ENCODE data around the gene DSCAML1.

The DSCAML1 gene

DNA sequence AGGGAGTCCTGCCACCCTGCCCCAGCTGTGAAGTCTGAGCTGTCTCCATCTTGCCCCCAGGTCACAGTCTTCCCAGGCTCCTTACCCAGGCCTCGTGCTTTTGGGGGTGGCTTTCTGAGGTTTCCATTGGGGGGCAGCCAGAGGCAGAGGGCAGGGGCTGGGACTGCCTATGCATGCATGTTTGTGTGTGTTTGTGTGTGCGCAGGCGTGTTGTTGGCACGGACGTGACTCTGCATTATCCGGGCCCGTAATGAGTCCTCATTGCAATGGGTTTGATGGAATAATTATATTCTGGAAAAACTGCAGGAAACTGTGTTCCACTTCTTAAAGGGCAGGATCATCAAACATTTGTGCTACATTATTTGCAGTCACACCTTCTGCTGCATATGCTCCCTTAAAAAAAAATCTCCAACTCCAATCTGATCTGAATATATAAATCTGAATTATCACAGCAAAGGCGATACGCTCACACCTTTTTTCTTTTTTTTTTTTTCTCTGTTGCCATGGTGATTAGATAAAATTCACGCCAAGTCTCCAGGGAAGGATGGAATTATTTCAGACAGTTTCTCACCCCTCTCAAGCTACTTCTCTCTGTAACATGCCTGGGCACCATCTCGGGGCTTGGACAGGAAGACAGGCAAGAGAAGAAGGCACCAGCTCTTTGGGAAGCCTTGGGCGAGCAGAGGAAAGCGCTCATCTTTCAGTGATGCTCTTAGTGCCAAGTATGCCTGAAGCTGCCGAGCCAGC lies 45.9 kb downstream of the DSCAML1 start:
- Histone ChIP-seq H3K9me3 (ENCODE audit: control insufficient read depth, insufficient read depth, low read length) (no peaks in the 10 kb centered on the region), H3K27ac (ENCODE audit: low read length) (no peak overlapping the region), H3K27me3 (ENCODE audit: control insufficient read depth, insufficient read depth, low read length) (no peaks in the 10 kb centered on the region), H3K4me1 (ENCODE audit: control insufficient read depth, insufficient read depth, low read length) (peaks cover 5% of the 10 kb centered on the region), H3K4me3 (ENCODE audit: low read length) (no peak overlapping the region), H3K36me3 (ENCODE audit: control insufficient read depth, insufficient read depth, low read length) (no peaks in the 10 kb centered on the region)
- no CpG with 5 or more reads among the region's 14 CpGs for WGBS (ENCODE audit: insufficient coverage, insufficient read length)
- no peak for DNase-seq (ENCODE audit: low read depth, low spot score)

DNA sequence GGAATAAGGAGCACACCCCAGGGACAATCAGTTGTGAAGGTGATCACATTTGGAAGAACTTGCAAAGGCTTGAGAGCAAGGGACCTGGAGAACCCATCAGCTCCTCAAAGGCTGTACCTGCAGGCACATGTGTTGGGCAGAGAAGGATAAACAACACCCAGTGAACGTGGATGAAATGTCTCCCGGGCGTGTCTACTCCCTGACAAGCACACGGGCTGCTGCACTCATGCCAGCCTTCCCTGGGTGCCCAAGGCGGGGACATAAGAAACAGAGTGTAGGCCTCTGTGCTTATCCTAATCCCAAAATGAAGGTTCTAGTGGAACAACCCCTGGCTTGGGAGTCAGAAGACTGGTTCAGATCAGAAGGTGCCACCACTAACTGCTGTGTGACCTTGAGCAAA lies 46.7 kb downstream of the DSCAML1 start:
- Histone ChIP-seq H3K36me3 (ENCODE audit: control insufficient read depth, insufficient read depth, low read length) (no peaks in the 10 kb centered on the region), H3K4me3 (ENCODE audit: low read length) (no peak overlapping the region), H3K4me1 (ENCODE audit: control insufficient read depth, insufficient read depth, low read length) (peaks cover 5% of the 10 kb centered on the region), H3K27ac (ENCODE audit: low read length) (no peak overlapping the region), H3K9me3 (ENCODE audit: control insufficient read depth, insufficient read depth, low read length) (no peaks in the 10 kb centered on the region), H3K27me3 (ENCODE audit: control insufficient read depth, insufficient read depth, low read length) (no peaks in the 10 kb centered on the region)
- WGBS (ENCODE audit: insufficient coverage, insufficient read length), result no CpG with 5 or more reads among the region's 5 CpGs
- DNase-seq (ENCODE audit: low read depth, low spot score), result no peak

DNA sequence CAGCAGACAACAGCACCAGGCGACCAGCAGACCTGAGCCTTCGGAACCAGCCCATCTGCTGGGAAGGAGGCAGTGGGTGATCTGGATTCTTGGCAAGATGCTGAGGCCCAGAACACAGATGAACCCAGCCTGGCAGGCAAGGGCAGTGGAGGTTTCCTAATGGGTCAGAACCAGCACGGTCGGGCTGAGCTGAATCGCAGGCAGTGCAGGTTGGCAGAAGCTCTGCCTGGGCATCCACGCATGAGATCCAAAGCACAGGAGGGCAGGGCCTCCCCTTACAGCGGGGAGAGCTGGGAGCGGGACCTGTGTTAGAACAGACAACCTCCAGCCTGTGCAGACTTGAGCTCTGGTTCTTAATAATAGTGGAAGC lies 47.5 kb downstream of the DSCAML1 start:
- H3K27ac ChIP-seq (ENCODE audit: low read length), result no peak overlapping the region
- no peak overlapping the region for H3K4me3 ChIP-seq (ENCODE audit: low read length)
- H3K4me1 ChIP-seq (ENCODE audit: control insufficient read depth, insufficient read depth, low read length), result peaks cover 5% of the 10 kb centered on the region
- no peaks in the 10 kb centered on the region for H3K36me3 ChIP-seq (ENCODE audit: control insufficient read depth, insufficient read depth, low read length)
- H3K27me3 ChIP-seq (ENCODE audit: control insufficient read depth, insufficient read depth, low read length), result no peaks in the 10 kb centered on the region
- no CpG with 5 or more reads among the region's 8 CpGs for WGBS (ENCODE audit: insufficient coverage, insufficient read length)
- no peak for DNase-seq (ENCODE audit: low read depth, low spot score)
- H3K9me3 ChIP-seq (ENCODE audit: control insufficient read depth, insufficient read depth, low read length), result no peaks in the 10 kb centered on the region

- Histone ChIP-seq H3K9me3 (ENCODE audit: control insufficient read depth, insufficient read depth, low read length) (no peaks in the 10 kb centered on the region), H3K4me1 (ENCODE audit: control insufficient read depth, insufficient read depth, low read length) (peaks cover 5% of the 10 kb centered on the region), H3K27me3 (ENCODE audit: control insufficient read depth, insufficient read depth, low read length) (no peaks in the 10 kb centered on the region), H3K36me3 (ENCODE audit: control insufficient read depth, insufficient read depth, low read length) (no peaks in the 10 kb centered on the region), H3K4me3 (ENCODE audit: low read length) (no peak overlapping the region), H3K27ac (ENCODE audit: low read length) (no peak overlapping the region)
- no peak for DNase-seq (ENCODE audit: low read depth, low spot score)
- no CpG with 5 or more reads among the region's 14 CpGs for WGBS (ENCODE audit: insufficient coverage, insufficient read length)
Observed at GRCh38 chr11:117748771-117749540, 48.1 kb downstream of the DSCAML1 start.

DNA sequence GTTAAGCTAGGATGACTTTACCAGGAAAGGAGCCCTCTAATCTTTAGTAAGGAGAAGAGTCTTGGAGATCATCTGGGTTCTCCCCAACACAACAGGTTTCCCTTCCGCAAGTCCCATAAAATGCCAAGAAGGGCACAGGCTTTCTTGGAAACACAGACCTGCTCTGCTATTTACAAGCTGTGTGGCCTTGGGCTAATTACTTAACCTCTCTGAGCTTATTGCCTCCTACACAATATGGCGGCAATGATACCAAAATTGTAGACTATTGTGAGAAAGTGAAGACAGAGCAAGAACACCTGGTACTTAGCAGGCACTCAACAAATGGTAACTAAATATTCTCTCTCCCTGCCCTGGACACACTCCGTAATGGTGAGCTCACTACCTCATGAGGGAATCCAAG lies 49.1 kb downstream of the DSCAML1 start:
- no peak for DNase-seq (ENCODE audit: low read depth, low spot score)
- no CpG with 5 or more reads among the region's 3 CpGs for WGBS (ENCODE audit: insufficient coverage, insufficient read length)
- Histone ChIP-seq H3K9me3 (ENCODE audit: control insufficient read depth, insufficient read depth, low read length) (no peaks in the 10 kb centered on the region), H3K27me3 (ENCODE audit: control insufficient read depth, insufficient read depth, low read length) (no peaks in the 10 kb centered on the region), H3K4me3 (ENCODE audit: low read length) (no peak overlapping the region), H3K27ac (ENCODE audit: low read length) (no peak overlapping the region), H3K4me1 (ENCODE audit: control insufficient read depth, insufficient read depth, low read length) (peaks cover 5% of the 10 kb centered on the region), H3K36me3 (ENCODE audit: control insufficient read depth, insufficient read depth, low read length) (no peaks in the 10 kb centered on the region)

- no peak for DNase-seq (ENCODE audit: low read depth, low spot score)
- Histone ChIP-seq H3K4me3 (ENCODE audit: low read length) (no peak overlapping the region), H3K27me3 (ENCODE audit: control insufficient read depth, insufficient read depth, low read length) (no peaks in the 10 kb centered on the region), H3K27ac (ENCODE audit: low read length) (no peak overlapping the region), H3K4me1 (ENCODE audit: control insufficient read depth, insufficient read depth, low read length) (peaks cover 3% of the 10 kb centered on the region; the same call in 1 of the 2 replicates), H3K36me3 (ENCODE audit: control insufficient read depth, insufficient read depth, low read length) (no peaks in the 10 kb centered on the region), H3K9me3 (ENCODE audit: control insufficient read depth, insufficient read depth, low read length) (no peaks in the 10 kb centered on the region)
- no CpG with 5 or more reads among the region's 7 CpGs for WGBS (ENCODE audit: insufficient coverage, insufficient read length)
Observed at GRCh38 chr11:117745346-117745745, 51.7 kb downstream of the DSCAML1 start.

GRCh38 chr11:117744471-117745150 lies 52.4 kb downstream of the DSCAML1 start:
- Histone ChIP-seq H3K36me3 (ENCODE audit: control insufficient read depth, insufficient read depth, low read length) (no peaks in the 10 kb centered on the region), H3K4me3 (ENCODE audit: low read length) (no peak overlapping the region), H3K27ac (ENCODE audit: low read length) (no peak overlapping the region), H3K4me1 (ENCODE audit: control insufficient read depth, insufficient read depth, low read length) (peaks cover 3% of the 10 kb centered on the region; the same call in 1 of the 2 replicates), H3K9me3 (ENCODE audit: control insufficient read depth, insufficient read depth, low read length) (no peaks in the 10 kb centered on the region), H3K27me3 (ENCODE audit: control insufficient read depth, insufficient read depth, low read length) (no peaks in the 10 kb centered on the region)
- no CpG with 5 or more reads among the region's 11 CpGs for WGBS (ENCODE audit: insufficient coverage, insufficient read length)
- no peak for DNase-seq (ENCODE audit: low read depth, low spot score)

DNA sequence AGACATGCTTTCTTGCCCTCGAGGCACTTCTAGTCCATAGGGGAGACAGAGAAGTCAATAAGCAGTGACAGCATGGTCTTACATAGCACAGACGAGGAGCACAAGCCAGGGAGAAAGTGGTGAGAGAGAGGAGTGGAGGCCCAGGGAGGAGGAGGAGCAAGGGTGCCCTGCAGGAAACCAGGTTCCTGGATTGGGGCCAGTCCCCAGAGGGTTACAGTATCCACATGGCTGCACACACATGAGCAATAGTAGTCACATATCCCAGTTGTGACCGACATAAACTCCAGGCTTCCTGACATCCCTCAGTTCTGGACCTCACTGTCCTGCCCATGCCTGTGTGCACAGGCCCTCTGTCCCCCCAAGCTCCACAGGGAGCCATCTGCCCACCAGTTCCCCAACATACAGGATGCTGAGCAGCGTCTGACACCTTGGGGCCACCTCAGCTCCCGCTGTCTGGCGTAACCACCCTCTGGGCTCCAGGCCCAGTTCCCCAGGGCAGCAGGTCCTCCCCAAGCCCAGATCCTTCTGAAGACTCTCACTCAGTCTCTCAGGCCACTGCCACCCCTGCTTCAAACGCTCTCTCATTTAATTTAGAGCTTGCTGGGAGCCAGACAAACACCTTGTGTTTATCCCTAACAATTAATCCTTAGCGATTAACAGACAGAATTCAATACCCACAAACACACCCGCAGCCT lies 53.7 kb downstream of the DSCAML1 start:
- no peak for DNase-seq (ENCODE audit: low read depth, low spot score)
- no peaks in the 10 kb centered on the region for H3K36me3 ChIP-seq (ENCODE audit: control insufficient read depth, insufficient read depth, low read length)

GRCh38 chr11:117738246-117738957 lies 58.6 kb downstream of the DSCAML1 start:
- Histone ChIP-seq H3K27ac (ENCODE audit: low read length) (no peak overlapping the region), H3K4me3 (ENCODE audit: low read length) (no peak overlapping the region), H3K9me3 (ENCODE audit: control insufficient read depth, insufficient read depth, low read length) (no peaks in the 10 kb centered on the region), H3K36me3 (ENCODE audit: control insufficient read depth, insufficient read depth, low read length) (no peaks in the 10 kb centered on the region), H3K27me3 (ENCODE audit: control insufficient read depth, insufficient read depth, low read length) (no peaks in the 10 kb centered on the region), H3K4me1 (ENCODE audit: control insufficient read depth, insufficient read depth, low read length) (peaks cover 5% of the 10 kb centered on the region)
- DNase-seq (ENCODE audit: low read depth, low spot score), result no peak
- WGBS (ENCODE audit: insufficient coverage, insufficient read length), result no CpG with 5 or more reads among the region's 8 CpGs

More for the DNA sequence above, 53.7 kb downstream of the DSCAML1 start:
- Histone ChIP-seq H3K4me3 (ENCODE audit: low read length) (no peak overlapping the region), H3K4me1 (ENCODE audit: control insufficient read depth, insufficient read depth, low read length) (peaks cover 3% of the 10 kb centered on the region; the same call in 1 of the 2 replicates), H3K27me3 (ENCODE audit: control insufficient read depth, insufficient read depth, low read length) (no peaks in the 10 kb centered on the region), H3K27ac (ENCODE audit: low read length) (no peak overlapping the region), H3K9me3 (ENCODE audit: control insufficient read depth, insufficient read depth, low read length) (no peaks in the 10 kb centered on the region)
- no CpG with 5 or more reads among the region's 9 CpGs for WGBS (ENCODE audit: insufficient coverage, insufficient read length)

All from iPS DF 6.9 (cell line).